CD4-positive, alpha-beta T cell treated with Interleukin-6 for 4 hours (primary cell): ENCODE results near the gene CD99.
"Not testable (repeated sequence)": the region's sequence is repeated elsewhere in the genome, so short reads cannot be mapped to it uniquely, and the experiment has no call there.

ENCODE experiments used
- DNase-seq: peaks from one replicate; pipeline ENCODE4 v3.0.0-alpha.2; 2020; ENCODE audit warnings: mixed read lengths

Gene CD99

GRCh38 chrX:2732649-2733048, 41.6 kb downstream of the CD99 start:
- DNase-seq: no peak

- DNase-seq: no peak
These were observed 42.2 kb downstream of the CD99 start for GRCh38 chrX:2733286-2733685.

DNA sequence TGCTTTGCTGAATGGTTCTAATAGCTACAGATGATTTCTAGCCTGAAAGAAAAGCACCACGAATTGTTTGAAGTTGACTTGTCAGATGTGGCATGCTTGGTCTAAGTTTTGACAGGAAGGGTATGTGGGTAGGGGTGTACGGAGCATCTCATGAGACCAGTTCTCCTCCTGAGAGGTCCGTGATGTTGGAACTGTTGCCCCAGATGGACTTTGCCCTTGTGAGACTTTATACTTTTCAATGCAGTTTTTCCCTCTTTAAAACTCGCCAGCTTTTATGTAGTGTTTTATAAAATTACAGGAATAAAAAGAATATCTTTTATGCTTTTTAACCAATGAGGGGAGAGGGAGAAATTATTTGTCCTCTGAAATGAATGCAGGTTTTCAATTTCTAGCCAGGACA, 44.2 kb downstream of the CD99 start:
- DNase-seq: no peak

DNA sequence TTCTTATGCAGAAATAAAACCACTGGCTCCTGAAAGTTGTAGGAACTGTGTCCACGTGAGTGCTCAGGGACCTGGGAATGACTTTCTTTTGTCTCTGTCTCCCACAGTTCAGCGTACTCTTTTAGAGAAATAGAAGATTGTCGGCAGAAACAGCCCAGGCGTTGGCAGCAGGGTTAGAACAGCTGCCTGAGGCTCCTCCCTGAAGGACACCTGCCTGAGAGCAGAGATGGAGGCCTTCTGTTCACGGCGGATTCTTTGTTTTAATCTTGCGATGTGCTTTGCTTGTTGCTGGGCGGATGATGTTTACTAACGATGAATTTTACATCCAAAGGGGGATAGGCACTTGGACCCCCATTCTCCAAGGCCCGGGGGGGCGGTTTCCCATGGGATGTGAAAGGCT, 49.6 kb downstream of the CD99 start:
- no peak for DNase-seq

DNA sequence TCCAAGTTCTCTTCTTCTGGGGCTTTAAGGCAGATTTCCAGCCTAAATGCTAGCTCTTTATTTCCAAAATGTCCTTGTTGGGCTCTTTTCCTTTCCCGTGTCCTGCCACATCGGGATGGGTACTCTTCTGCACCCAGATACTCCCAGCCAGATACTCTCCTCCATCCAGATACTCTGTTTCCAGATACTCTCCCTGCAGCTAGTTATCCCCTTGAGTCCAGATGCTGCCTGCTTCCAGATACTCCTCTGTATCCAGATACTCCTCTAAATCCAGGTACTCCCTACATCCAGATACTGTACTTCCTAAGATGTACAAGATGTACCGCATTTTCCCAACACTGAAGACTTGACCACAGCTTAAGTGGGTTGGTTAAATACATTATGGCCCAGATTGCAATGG, 50.3 kb downstream of the CD99 start:
- no peak for DNase-seq

- not testable (repeated sequence) for DNase-seq
These were observed 55.2 kb downstream of the CD99 start for GRCh38 chrX:2746250-2746649.

DNA sequence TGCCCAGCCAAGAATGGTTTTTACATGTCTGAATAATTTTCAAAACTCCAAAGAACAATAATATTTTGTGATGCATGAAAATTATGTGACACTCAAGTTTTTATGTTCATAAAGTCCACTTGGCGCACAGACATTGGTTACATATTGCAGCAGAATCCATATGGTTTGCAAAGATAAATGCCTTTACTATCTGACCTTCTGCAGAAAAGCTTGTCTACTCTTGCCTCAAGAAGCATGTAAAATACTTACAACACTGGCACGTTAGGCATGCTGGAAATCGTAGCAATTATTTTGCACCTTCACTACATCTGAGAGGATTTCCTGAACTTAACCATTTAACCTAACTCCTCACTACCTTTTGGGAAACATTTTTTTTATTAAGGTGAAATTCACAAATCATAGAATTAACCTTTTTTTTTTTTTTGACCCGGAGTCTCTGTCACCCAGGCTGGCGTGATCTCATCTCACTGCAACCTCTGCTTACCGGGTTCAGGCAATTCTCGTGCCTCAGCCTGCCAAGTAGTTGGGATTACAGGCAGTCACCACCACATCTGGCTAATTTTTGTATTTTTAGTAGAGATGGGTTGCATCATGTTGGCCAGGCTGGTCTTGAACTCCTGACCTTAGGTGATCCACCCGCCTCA, 57.2 kb downstream of the CD99 start:
- DNase-seq: no peak

DNA sequence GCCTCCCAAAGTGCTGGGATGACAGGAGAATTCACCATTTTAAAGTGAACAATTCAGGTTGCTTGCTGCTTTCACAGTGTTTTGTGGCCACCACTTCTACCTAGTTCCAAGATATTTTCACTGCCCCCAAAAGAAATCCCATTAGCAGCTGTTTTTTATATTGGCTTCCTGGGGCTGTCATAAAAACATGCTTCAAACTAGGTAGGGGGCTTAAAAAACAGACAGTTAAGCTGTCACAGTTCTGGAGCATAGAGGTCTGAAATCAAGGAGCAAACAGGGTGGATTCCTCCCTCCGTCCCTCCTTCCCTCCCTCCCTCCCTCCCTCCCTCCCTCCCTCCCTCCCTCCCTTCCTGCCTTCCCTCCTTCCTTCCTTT, 57.7 kb downstream of the CD99 start:
- DNase-seq: no peak

DNA sequence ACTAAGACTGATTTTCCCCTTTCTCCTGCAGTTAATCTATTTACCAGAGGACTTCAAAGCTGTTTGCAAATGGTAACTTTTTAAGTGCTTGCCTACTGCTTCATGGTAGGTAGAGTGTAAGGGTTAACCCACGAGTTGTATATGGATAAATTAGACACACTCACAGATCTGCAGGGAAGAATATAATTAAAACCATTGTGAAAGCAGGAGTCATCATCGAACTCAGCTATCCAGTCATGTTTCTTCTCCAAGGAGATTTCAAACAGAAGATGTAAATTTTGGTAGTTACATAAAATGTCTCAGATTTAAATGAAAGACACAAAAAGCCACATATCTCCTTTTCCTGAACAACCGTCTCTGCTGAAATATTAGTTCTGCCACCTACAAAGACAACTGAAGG, 60.2 kb downstream of the CD99 start:
- DNase-seq: no peak

DNA sequence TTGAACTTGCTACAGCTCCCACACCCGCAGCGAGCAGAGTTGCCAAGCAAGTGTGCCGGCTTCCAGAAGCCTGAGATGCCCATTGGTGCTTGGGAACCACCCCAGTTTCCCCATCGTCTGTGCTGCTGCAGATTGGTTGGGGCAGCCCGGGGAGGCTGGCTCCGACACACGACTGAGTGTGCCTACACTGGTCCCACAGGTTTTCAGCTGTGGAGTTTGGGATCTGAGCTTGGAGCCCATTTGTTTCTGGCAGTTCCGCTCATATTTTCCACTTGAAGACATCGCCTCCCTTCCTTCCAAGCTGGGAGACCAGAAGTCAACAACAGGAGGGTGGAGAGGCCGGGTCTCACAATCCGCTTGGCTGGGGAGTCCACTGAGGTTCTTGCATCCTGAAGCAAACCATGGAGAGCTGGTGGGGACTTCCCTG, 60.8 kb downstream of the CD99 start, which contains the start of gene XG:
XG (plus strand) TSS at position 167 of the 427 bp plus-strand sequence; CDS start at position 402, 235 bp downstream.
- DNase-seq: not testable (repeated sequence)

GRCh38 chrX:2752441-2752840, 61.3 kb downstream of the CD99 start:
- DNase-seq: not testable (repeated sequence)

- DNase-seq: not testable (repeated sequence)
These were observed 64.1 kb downstream of the CD99 start for GRCh38 chrX:2755163-2755715.

DNA sequence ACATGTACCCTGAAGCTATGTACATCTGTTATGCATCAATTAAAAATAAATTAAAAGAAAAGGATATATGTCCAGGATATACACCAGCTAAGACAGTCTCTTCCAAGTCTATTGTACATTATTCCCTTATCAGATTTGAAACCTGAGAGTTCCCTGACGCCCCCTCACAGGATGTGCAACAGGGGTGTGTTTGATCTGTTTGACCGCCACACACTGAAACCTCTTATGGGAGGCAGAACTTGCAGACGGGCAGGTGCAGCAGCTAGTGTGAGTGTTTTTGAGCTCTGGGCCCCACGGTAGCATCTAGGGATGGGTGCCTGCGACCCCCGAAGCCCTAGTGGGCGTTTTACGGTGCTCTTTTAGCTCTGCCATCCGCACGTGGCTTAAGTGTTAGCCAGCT, 65.5 kb downstream of the CD99 start:
- no peak for DNase-seq

DNA sequence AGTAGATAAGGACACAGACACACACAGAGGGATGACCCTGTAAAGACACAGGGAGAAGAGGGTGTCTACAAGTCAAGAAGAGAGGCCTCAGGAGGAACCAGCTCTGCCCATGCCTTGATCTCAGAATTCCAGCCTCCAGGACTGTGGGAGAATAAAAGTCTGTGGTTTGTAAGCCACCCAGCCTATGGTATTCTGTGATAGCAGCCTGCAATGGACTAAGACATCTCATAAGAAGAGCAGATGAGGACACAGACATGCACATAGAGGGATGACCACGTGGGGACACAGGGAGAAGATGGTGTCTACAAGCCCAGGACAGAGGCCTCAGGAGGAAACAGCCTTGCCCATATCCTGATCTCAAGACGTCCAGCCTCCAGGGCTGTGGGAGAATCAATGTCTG, 70.2 kb downstream of the CD99 start:
- no peak for DNase-seq

DNA sequence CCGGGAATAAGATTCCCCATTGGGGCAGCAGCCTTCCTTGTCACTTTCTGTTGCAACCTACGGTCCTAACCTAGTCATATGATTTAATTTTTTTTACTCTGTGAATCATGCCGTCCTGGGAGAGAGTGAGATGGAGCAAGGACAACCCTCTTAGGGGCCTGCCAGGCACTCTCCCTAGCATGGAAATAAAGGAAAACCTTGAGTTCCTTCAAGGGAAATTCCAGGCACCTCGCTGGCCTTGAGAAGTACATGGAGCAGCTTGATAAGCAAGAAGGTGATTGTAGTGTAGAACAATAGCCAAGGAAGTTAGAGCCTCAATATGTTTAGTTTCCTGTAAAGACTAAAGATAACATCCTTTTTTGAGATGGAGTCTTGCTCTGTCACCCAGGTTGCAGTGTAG, 71.6 kb downstream of the CD99 start:
- DNase-seq: not testable (repeated sequence)

GRCh38 chrX:2764766-2765548, 73.9 kb downstream of the CD99 start:
- DNase-seq: not testable (repeated sequence)

GRCh38 chrX:2765549-2765830, 74.4 kb downstream of the CD99 start:
- DNase-seq: no peak

GRCh38 chrX:2766906-2767305, 75.8 kb downstream of the CD99 start:
- DNase-seq: no peak

DNA sequence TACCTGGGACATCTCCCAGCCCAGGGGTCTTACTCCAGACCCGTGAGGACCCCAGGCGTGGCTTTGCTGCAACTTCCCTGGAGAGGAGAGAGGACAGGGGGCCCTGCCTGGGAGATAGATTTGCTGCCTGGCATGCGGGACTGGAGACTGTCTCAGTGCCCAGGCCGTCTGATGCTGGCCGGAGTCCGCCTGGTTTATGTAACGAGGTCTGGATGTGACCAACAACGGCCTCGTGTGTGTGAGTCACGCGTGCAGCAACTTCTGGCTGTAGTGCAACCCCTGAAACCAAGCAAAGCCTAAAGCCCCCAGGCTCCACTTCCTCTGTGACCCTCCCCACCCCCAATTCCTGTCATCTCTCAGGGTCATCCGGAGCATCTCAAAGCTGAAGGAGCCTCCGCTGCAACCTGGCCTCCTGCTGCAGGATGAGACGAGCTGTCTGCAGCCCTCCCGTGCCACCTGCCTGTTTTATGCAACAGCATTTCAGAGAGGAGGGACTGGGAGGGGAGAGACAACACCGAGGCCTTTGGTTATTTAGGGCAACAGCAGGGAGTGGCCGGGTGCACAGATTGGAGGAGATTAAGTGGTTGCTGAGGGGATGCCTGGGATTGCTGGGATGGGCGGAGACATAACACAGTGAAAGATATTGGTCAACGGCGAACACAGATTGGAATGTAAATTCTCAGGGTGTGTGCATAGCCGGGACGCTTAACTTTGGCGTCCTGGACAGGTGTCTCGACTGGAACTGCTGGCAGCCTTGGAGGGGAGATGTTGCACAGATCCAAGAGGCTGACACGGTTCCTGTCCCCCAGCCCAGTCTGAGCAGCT, 76.7 kb downstream of the CD99 start:
- DNase-seq: no peak

DNA sequence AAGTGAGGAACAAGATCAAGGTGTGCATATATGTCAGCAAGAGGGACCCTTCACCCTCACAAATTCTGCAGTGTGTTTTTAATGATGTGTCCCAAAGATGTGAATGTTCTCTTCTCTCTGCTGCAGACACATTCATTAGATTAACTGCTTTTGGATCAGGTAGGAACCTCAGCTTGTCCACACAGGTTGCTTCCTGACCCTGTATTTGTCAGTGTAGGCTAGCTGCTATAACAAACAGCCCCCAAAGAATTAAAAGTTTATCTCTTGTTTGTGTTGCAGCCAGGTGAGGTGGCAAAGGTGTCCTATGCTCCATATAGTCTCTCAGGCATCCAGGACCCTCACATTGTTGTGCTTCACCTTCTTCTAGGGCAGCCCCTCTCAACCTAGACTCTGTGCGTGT, 78.5 kb downstream of the CD99 start:
- no peak for DNase-seq

GRCh38 chrX:2773166-2774055, 82.3 kb downstream of the CD99 start:
- not testable (repeated sequence) for DNase-seq

DNA sequence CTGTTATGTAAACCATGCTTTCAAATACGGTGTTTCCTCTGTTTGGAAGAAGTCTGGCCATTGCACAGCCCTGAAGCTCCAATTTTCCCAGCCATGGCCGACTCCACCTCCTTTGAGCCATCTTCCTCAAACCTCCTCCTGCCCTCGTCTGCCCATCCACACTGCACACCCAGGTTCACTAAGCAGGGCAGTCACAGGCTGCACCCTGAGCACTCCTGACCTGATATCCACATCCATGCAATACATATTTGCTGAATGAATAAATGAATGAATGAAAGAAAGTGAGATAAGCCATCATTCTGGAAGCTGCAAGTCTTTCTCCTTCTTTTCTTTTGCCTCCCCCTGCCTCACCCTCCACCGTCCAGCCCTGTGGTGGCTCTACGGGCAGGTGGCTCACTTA, 83.0 kb downstream of the CD99 start:
- DNase-seq: no peak
